HFFc6 (cell line): ENCODE measurements around the gene MAP4K4. TPM values are rescaled to one million over a fixed set of nuclear protein-coding genes. Genes with fewer than 3 reads are reported as not detected.

Source experiments
- DNase-seq: peaks from one replicate; pipeline ENCODE4 v3.0.0-alpha.2; 2018
- H3K27ac Mint-ChIP-seq: 2 replicates; pipeline ENCODE4 v1.8.0; 2020; ENCODE audit warnings: mild to moderate bottlenecking, mixed read lengths
- H3K27me3 Mint-ChIP-seq: 2 replicates; pipeline ENCODE4 v1.8.0; 2021; ENCODE audit warnings: mild to moderate bottlenecking, moderate library complexity, mixed read lengths; ENCODE audit not compliant: insufficient read depth
- H3K36me3 Mint-ChIP-seq: 2 replicates; pipeline ENCODE4 v1.8.0; 2021; ENCODE audit warnings: low read depth, mixed read lengths
- H3K4me1 Mint-ChIP-seq: 2 replicates; pipeline ENCODE4 v1.8.0; 2020; ENCODE audit warnings: low read depth, mixed read lengths
- H3K4me3 Mint-ChIP-seq: 2 replicates; pipeline ENCODE4 v1.8.0; 2020; ENCODE audit warnings: mild to moderate bottlenecking, moderate library complexity, mixed read lengths
- H3K9me3 Mint-ChIP-seq: 2 replicates; pipeline ENCODE4 v1.8.0; 2020; ENCODE audit warnings: mild to moderate bottlenecking, mixed read lengths
- CTCF ChIP-seq: fragments of 200-600 bp; sonication (generic); IDR thresholded peaks from 2 replicates; pipeline ENCODE4 v1.5.0; 2021; ENCODE audit warnings: antibody characterized with exemption, mild to moderate bottlenecking
- total RNA-seq, 6 experiments: library from RNA; stranded (reverse); fragmentation: NEBNext Ultra II Directional; extraction: Animal tissue kit (Norgen Biotek cat#: 25700); gene quantifications; 2 replicates in 1 of 6; 3 replicates in 5 of 6; pipeline ENCODE4 v1.2.3, GENCODE V29; 2021

MAP4K4 gene
- total RNA-seq, 6 experiments from 2014 or later = 103 to 124 (median 121) TPM

DNA sequence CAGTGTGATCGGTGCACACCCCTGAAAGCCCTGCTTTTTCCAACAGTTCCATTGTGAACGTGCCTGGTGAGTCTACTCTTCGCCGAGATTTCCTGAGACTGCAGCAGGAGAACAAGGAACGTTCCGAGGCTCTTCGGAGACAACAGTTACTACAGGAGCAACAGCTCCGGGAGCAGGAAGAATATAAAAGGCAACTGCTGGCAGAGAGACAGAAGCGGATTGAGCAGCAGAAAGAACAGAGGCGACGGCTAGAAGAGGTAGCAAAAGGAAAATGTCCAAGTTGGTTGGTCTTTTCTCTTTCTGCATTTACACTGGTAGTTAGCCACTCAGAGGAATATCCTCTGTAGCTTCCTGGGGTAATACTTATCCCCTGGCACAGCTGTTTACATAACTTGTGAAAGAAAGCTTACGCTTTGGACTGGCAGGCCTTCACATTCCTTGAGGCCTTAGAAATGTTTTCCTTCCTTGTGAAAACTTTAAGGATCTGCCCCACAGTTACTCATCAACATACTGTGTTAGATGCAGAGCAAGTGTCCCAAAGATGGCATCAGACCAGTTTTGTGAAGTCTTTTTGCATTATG is 146.6 kb downstream of the MAP4K4 start:
- Mint-ChIP-seq H3K27ac (peak overlapping the region; percentile 72), H3K4me3 (peak overlapping the region; percentile 28; the same call in 1 of the 2 replicates), H3K36me3 (peaks cover 56% of the 10 kb centered on the region), H3K27me3 (peaks cover 7% of the 10 kb centered on the region), H3K9me3 (no peaks in the 10 kb centered on the region), H3K4me1 (peaks cover 62% of the 10 kb centered on the region)
- peak; percentile 78 for DNase-seq
- no peak for TF ChIP-seq CTCF

GRCh38 chr2:101846973-101847372 is 149.5 kb downstream of the MAP4K4 start:
- Mint-ChIP-seq H3K27me3 (peaks cover 7% of the 10 kb centered on the region), H3K9me3 (no peaks in the 10 kb centered on the region), H3K27ac (0 out of 2 replicates have a peak overlapping the region, but pooled peaks have one; percentile 19), H3K4me1 (peaks cover 73% of the 10 kb centered on the region), H3K4me3 (no peak overlapping the region), H3K36me3 (peaks cover 32% of the 10 kb centered on the region)
- peak; percentile 49 for TF ChIP-seq CTCF
- DNase-seq = no peak

DNA sequence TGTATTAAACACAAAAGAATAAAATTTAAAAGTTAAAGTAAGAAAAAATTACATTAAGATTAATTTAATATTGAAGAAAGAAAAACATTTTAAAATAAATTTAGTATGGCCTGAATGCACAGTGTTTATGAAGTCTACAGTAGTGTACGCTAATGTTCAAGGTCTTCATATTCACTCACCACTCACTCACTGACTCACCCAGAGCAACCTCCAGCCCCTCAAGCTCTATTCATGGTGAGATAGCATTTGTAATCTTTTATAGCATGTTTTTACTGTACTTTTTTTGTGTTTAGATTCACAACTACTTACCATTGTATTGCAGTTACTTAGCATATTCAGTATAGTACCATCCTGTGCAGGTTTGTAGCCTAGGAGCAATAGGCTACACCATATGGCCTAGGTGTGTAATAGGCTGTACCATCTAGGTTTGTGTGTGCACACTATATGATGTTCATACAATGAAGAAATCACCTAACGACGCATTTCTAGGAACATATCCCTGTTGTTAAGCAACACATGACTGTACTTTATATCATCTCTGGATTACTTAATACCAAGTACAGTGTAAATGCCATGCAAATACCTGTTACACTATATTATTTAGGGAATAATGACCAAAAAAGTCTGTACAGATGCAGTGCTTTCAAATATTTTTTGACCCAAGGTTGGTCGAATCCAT is 150.3 kb downstream of the MAP4K4 start:
- no peak for DNase-seq
- Mint-ChIP-seq H3K27me3 (peaks cover 7% of the 10 kb centered on the region), H3K36me3 (peaks cover 28% of the 10 kb centered on the region), H3K27ac (no peak overlapping the region), H3K9me3 (no peaks in the 10 kb centered on the region), H3K4me1 (peaks cover 68% of the 10 kb centered on the region), H3K4me3 (no peak overlapping the region)
- TF ChIP-seq CTCF = no peak

GRCh38 chr2:101848769-101849410 is 151.4 kb downstream of the MAP4K4 start:
- no peak for DNase-seq
- peak overlapping the region; percentile 75 for H3K27ac Mint-ChIP-seq
- no peak overlapping the region for H3K4me3 Mint-ChIP-seq
- H3K4me1 Mint-ChIP-seq = peaks cover 59% of the 10 kb centered on the region
- H3K27me3 Mint-ChIP-seq = peaks cover 9% of the 10 kb centered on the region
- no peak for TF ChIP-seq CTCF
- peaks cover 30% of the 10 kb centered on the region for H3K36me3 Mint-ChIP-seq
- no peaks in the 10 kb centered on the region for H3K9me3 Mint-ChIP-seq

GRCh38 chr2:101850450-101850849 is 152.9 kb downstream of the MAP4K4 start:
- Mint-ChIP-seq H3K27me3 (peaks cover 6% of the 10 kb centered on the region), H3K9me3 (no peaks in the 10 kb centered on the region), H3K4me3 (no peak overlapping the region), H3K4me1 (peaks cover 50% of the 10 kb centered on the region), H3K36me3 (peaks cover 35% of the 10 kb centered on the region), H3K27ac (peak overlapping the region; percentile 62; the same call in 1 of the 2 replicates)
- DNase-seq = no peak
- TF ChIP-seq CTCF = no peak
